ENCODE results near the gene PTPRN2. TPM values are rescaled to one million over a fixed set of nuclear protein-coding genes. Genes with fewer than 3 reads are reported as not detected.

Gene PTPRN2
- total RNA-seq, 1 experiment from 2014 or later, result 0.11 TPM

DNA sequence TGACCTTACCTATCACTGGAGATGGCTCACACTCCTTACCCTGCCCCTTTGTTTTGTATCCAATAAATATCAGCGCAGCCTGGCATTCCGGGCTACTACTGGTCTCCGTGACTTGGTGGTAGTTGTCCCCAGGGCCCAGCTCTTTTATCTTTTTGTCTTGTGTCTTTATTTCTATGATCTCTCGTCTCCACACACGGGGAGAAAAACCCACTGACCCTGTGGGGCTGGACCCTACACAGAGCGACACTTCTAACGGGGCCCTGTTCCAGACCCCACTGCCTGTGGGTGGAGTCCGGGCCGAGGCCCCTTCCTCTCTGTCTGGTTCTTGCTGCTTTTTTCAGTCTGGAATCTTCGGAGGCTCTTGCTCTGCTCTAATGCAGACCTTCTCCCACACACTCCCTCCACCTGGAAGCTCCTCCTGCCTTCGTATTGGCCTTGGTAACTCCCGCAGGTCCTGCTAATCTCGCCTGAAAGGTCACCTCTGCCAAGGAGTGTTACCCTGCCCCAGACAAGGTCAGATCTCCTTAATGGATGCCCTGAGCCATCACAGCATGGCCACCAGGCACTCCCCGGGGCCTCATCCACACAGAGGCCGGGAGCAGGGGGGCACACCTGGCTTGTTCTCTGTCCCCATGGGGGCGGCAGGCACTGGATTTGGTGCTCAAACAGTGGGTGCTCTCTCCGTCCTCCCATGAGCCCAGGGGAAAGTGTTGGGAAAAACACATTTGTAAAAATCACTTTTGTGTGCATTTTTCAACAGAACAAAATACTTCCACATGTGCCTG, 531.7 kb downstream of the PTPRN2 start:
- Histone ChIP-seq H3K27me3 (replicated peaks; ENCODE audit: insufficient read depth, low read depth, low read length, poor library complexity) (peaks cover under 1% of the 10 kb centered on the region), H3K4me1 (ENCODE audit: insufficient read depth, low read length, poor library complexity, severe bottlenecking) (no peaks in the 10 kb centered on the region), H3K4me3 (ENCODE audit: low read depth, low read length, poor library complexity, severe bottlenecking) (no peak overlapping the region), H3K36me3 (ENCODE audit: insufficient read depth, low read length, poor library complexity, severe bottlenecking) (no peaks in the 10 kb centered on the region), H3K9me3 (ENCODE audit: low read depth, low read length, poor library complexity, severe bottlenecking) (peaks cover 15% of the 10 kb centered on the region), H3K27ac (ENCODE audit: low read depth, low read length, poor library complexity, severe bottlenecking) (no peak overlapping the region)
- CTCF ChIA-PET, result no interaction called here
- POLR2A ChIA-PET (ENCODE audit: low non-redundant PET), result no interaction called here
- DNase-seq (ENCODE audit: low spot score), result no peak
- intact Hi-C loops (cut with micrococcal nuclease; ENCODE audit: unreplicated experiment), result no loop called here
- no peak for TF ChIP-seq EZH2 (IDR thresholded peaks at IDR 0.05; ENCODE audit: borderline replicate concordance, low read depth, low read length, poor library complexity, severe bottlenecking)
- TF ChIP-seq, protein P1, sequence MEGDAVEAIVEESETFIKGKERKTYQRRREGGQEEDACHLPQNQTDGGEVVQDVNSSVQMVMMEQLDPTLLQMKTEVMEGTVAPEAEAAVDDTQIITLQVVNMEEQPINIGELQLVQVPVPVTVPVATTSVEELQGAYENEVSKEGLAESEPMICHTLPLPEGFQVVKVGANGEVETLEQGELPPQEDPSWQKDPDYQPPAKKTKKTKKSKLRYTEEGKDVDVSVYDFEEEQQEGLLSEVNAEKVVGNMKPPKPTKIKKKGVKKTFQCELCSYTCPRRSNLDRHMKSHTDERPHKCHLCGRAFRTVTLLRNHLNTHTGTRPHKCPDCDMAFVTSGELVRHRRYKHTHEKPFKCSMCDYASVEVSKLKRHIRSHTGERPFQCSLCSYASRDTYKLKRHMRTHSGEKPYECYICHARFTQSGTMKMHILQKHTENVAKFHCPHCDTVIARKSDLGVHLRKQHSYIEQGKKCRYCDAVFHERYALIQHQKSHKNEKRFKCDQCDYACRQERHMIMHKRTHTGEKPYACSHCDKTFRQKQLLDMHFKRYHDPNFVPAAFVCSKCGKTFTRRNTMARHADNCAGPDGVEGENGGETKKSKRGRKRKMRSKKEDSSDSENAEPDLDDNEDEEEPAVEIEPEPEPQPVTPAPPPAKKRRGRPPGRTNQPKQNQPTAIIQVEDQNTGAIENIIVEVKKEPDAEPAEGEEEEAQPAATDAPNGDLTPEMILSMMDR (conservative IDR thresholded peaks at IDR 0.05; ENCODE audit: low read depth, low read length), result no peak
- no TSS peak for BruUV-seq (replicated peaks)

DNA sequence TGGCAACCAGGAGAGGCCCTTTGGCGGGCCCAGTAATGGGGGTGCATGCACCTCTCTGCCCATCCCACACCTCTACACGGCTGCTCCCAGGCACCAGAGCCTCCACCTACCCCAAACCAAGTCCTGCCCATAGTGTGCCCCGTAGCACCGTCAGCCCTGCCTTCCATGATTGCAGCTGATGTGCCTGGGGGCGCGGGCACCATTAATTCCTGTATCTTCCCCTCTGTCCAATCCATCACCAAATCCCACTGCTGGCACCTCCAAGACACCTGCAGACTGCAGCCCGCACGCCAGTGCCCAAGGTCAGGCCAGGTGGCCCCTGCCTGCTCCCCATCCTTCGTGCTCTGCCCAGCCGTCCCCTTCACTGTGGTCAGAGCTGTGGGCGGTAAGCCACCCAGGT, 533.0 kb downstream of the PTPRN2 start:
- H3K36me3 ChIP-seq (ENCODE audit: insufficient read depth, low read length, poor library complexity, severe bottlenecking), result no peaks in the 10 kb centered on the region
- CTCF ChIA-PET, result no interaction called here
- peaks cover 16% of the 10 kb centered on the region for H3K9me3 ChIP-seq (ENCODE audit: low read depth, low read length, poor library complexity, severe bottlenecking)
- H3K27ac ChIP-seq (ENCODE audit: low read depth, low read length, poor library complexity, severe bottlenecking), result no peak overlapping the region
- H3K4me3 ChIP-seq (ENCODE audit: low read depth, low read length, poor library complexity, severe bottlenecking), result no peak overlapping the region
- H3K27me3 ChIP-seq (replicated peaks; ENCODE audit: insufficient read depth, low read depth, low read length, poor library complexity), result peaks cover 3% of the 10 kb centered on the region
- TF ChIP-seq EZH2 (IDR thresholded peaks at IDR 0.05; ENCODE audit: borderline replicate concordance, low read depth, low read length, poor library complexity, severe bottlenecking), result no peak
- TF ChIP-seq, protein P1 (conservative IDR thresholded peaks at IDR 0.05; ENCODE audit: low read depth, low read length), result no peak
- BruUV-seq (replicated peaks), result no TSS peak
- no peak for DNase-seq (ENCODE audit: low spot score)
- POLR2A ChIA-PET (ENCODE audit: low non-redundant PET), result no interaction called here
- intact Hi-C loops (cut with micrococcal nuclease; ENCODE audit: unreplicated experiment), result no loop called here
- no peaks in the 10 kb centered on the region for H3K4me1 ChIP-seq (ENCODE audit: insufficient read depth, low read length, poor library complexity, severe bottlenecking)

DNA sequence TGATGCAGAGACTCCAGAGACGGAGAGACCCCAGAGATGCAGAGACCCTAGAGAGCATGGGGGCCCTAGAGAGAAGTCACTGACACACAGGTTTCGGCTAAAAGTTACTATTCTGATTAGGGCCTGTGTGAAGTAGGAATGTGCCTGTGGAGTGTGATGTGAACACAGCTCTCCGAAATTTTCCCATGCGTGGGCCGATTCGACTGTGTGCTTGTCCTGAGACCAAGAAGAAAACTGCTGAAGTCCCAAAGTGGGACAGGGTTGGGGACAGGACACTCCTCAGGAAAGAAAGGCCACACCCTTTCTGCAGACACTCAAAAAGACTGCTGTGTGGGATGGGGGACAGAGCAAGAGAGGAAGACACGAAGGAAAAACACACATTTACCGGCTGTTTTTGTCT, 533.5 kb downstream of the PTPRN2 start:
- POLR2A ChIA-PET (ENCODE audit: low non-redundant PET), result no interaction called here
- no peaks in the 10 kb centered on the region for H3K36me3 ChIP-seq (ENCODE audit: insufficient read depth, low read length, poor library complexity, severe bottlenecking)

More for the DNA sequence above, 533.5 kb downstream of the PTPRN2 start:
- no peaks in the 10 kb centered on the region for H3K4me1 ChIP-seq (ENCODE audit: insufficient read depth, low read length, poor library complexity, severe bottlenecking)
- H3K27ac ChIP-seq (ENCODE audit: low read depth, low read length, poor library complexity, severe bottlenecking), result no peak overlapping the region
- no peak overlapping the region for H3K4me3 ChIP-seq (ENCODE audit: low read depth, low read length, poor library complexity, severe bottlenecking)
- peaks cover 3% of the 10 kb centered on the region for H3K27me3 ChIP-seq (replicated peaks; ENCODE audit: insufficient read depth, low read depth, low read length, poor library complexity)
- DNase-seq (ENCODE audit: low spot score), result no peak
- no TSS peak for BruUV-seq (replicated peaks)
- peaks cover 16% of the 10 kb centered on the region for H3K9me3 ChIP-seq (ENCODE audit: low read depth, low read length, poor library complexity, severe bottlenecking)
- CTCF ChIA-PET, result no interaction called here
- intact Hi-C loops (cut with micrococcal nuclease; ENCODE audit: unreplicated experiment), result no loop called here
- TF ChIP-seq EZH2 (IDR thresholded peaks at IDR 0.05; ENCODE audit: borderline replicate concordance, low read depth, low read length, poor library complexity, severe bottlenecking), result no peak
- TF ChIP-seq, protein P1 (conservative IDR thresholded peaks at IDR 0.05; ENCODE audit: low read depth, low read length), result no peak

All from A673 (cell line).